Stimulated activated CD8-positive, alpha-beta memory T cell treated with anti-CD3 and anti-CD28 coated beads, Interleukin-12 subunit alpha, Interleukin-12 subunit beta, amount 100 ng/mL, for 1 hour (primary cell): Measurements from ENCODE around the gene ARHGAP6.

Experiments used
- DNase-seq: peaks from one replicate; pipeline ENCODE4 v3.0.0-alpha.2; 2020; ENCODE audit warnings: low read depth

The ARHGAP6 gene

GRCh38 chrX:11665168-11666111 lies at the start of gene ARHGAP6:
Gene ARHGAP6, minus strand, starts transcription at chrX:11665920. Its CDS starts 1,092 bp downstream, at chrX:11664828.
- no peak for DNase-seq

GRCh38 chrX:11704725-11705495 lies 39.2 kb upstream of the ARHGAP6 start:
- no peak for DNase-seq

GRCh38 chrX:11703855-11704254 lies 38.1 kb upstream of the ARHGAP6 start:
- DNase-seq: no peak

GRCh38 chrX:11702965-11703631 lies 37.4 kb upstream of the ARHGAP6 start:
- no peak for DNase-seq

- no peak for DNase-seq
Measured at GRCh38 chrX:11702420-11702819, 36.7 kb upstream of the ARHGAP6 start.

GRCh38 chrX:11698702-11699101 lies 33.0 kb upstream of the ARHGAP6 start:
- DNase-seq: no peak

GRCh38 chrX:11688201-11688600 lies 22.5 kb upstream of the ARHGAP6 start:
- DNase-seq: no peak

GRCh38 chrX:11687157-11687556 lies 21.4 kb upstream of the ARHGAP6 start:
- no peak for DNase-seq

GRCh38 chrX:11683057-11683456 lies 17.3 kb upstream of the ARHGAP6 start:
- no peak for DNase-seq

- DNase-seq: no peak
Measured at GRCh38 chrX:11678158-11678557, 12.4 kb upstream of the ARHGAP6 start.

- DNase-seq: no peak
Measured at GRCh38 chrX:11672213-11672612, 6.5 kb upstream of the ARHGAP6 start.

- DNase-seq: no peak
Measured at GRCh38 chrX:11670316-11670715, 4.6 kb upstream of the ARHGAP6 start.

GRCh38 chrX:11666952-11667685 lies 1.4 kb upstream of the ARHGAP6 start:
- DNase-seq: no peak

GRCh38 chrX:11666164-11666563 lies 444 bp upstream of the ARHGAP6 start:
- no peak for DNase-seq

GRCh38 chrX:11664211-11665167 lies 1.2 kb downstream of the ARHGAP6 start:
- no peak for DNase-seq

GRCh38 chrX:11663875-11664210 lies 1.9 kb downstream of the ARHGAP6 start:
- DNase-seq: no peak

GRCh38 chrX:11655282-11656015 lies 10.3 kb downstream of the ARHGAP6 start:
- DNase-seq: no peak

- no peak for DNase-seq
Measured at GRCh38 chrX:11648705-11649519, 16.8 kb downstream of the ARHGAP6 start.

GRCh38 chrX:11647138-11647537 lies 18.6 kb downstream of the ARHGAP6 start:
- no peak for DNase-seq
